Measurements from ENCODE around the gene PLEKHJ1. TPM values are rescaled to one million over a fixed set of nuclear protein-coding genes. Genes with fewer than 3 reads are reported as not detected.

Gene PLEKHJ1
- polyA plus RNA-seq, 1 of the 3 experiments (the other 2 are of a cell fraction) = 151 TPM

DNA sequence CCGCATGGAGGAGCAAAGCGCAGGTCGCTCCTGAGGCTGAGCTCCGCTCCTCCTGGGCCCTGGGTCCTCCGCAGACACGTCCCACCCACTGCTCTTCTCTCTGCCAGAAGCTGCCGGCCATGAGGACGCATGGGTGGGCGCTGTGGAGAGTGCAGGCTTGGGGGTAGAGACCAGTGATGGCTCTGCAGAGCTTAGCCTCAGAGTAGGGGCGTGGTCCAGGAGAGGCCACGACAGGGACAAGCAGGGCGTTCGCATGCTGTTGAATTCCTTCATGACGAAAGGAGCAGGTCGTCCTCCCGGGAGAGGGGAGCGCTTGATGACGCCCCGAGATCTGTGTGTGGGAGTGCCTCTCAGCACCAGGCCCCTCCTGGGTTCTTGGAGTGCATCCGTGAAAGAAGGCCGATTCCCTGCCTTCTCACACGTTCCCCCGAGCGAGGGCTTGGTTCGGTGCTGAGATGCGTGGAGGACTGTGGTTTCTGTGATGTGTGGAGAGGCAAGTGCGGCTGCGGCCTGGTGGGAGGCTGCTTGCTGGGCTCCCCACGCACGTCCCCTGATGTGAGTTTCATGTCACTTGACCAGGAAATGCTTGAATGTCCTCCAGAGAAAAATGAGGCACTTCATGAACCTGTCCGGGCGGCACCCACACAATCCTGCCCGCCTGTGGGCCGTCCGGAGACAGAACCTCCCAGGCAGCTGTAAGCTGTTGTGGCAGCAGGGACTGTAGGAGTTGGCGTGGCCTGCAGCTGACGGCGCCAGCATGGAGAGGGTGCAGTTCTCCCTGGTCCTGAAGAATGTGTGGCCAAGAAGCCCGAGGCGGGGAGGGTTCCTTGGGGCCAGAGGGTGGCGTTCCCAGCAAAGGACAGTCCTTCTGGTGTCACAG, 5.0 kb upstream of the PLEKHJ1 start:
- no peaks in the 10 kb centered on the region for H3K9me2 ChIP-seq
- no peak overlapping the region for H3K9ac ChIP-seq
- no peaks in the 10 kb centered on the region for H3K27me3 ChIP-seq (ENCODE audit: insufficient read depth)
- no peak for DNase-seq
- WGBS (ENCODE audit: low lambda C conversion rate) = 90% methylated on average over 35 of the region's 41 CpGs
- peak overlapping the region in 1 of 2 experiments; percentile 89; a peak in 2 of 4 replicates for H3K4me3 ChIP-seq (ENCODE audit: low read depth in 2 of 2, low read length in 1 of 2)
- TF ChIP-seq, protein P1, sequence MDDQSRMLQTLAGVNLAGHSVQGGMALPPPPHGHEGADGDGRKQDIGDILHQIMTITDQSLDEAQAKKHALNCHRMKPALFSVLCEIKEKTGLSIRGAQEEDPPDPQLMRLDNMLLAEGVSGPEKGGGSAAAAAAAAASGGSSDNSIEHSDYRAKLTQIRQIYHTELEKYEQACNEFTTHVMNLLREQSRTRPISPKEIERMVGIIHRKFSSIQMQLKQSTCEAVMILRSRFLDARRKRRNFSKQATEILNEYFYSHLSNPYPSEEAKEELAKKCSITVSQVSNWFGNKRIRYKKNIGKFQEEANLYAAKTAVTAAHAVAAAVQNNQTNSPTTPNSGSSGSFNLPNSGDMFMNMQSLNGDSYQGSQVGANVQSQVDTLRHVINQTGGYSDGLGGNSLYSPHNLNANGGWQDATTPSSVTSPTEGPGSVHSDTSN (IDR thresholded peaks at IDR 0.05) = no peak
- TF ChIP-seq TEAD4 (IDR thresholded peaks at IDR 0.05; ENCODE audit: borderline replicate concordance, insufficient read depth) = no peak
- TF ChIP-seq YY1 (IDR thresholded peaks at IDR 0.05; ENCODE audit: low read depth) = no peak
- no peak for TF ChIP-seq RAD21 (IDR thresholded peaks at IDR 0.05; ENCODE audit: low read length)
- TF ChIP-seq EP300 (IDR thresholded peaks at IDR 0.05; ENCODE audit: borderline replicate concordance in 1 of 2, low read depth in 1 of 2, low read length in 1 of 2) = no peak
- TF ChIP-seq RCOR1 (IDR thresholded peaks at IDR 0.05; ENCODE audit: low read length) = no peak
- TF ChIP-seq MEF2A (IDR thresholded peaks at IDR 0.05; ENCODE audit: borderline replicate concordance, low read depth) = no peak
- TF ChIP-seq TAF1 (IDR thresholded peaks at IDR 0.05; ENCODE audit: borderline replicate concordance, low read depth, low read length) = no peak
- TF ChIP-seq POLR2AphosphoS5 (IDR thresholded peaks at IDR 0.05; ENCODE audit: low read depth, low read length) = no peak
- no peak for TF ChIP-seq EZH2phosphoT487 (IDR thresholded peaks at IDR 0.05; ENCODE audit: borderline replicate concordance, low read depth)
- H3F3A ChIP-seq (replicated peaks; ENCODE audit: insufficient read depth) = peaks cover 17% of the 10 kb centered on the region
- H3K79me2 ChIP-seq (ENCODE audit: insufficient read depth) = peaks cover 91% of the 10 kb centered on the region
- ChIA-PET CTCF (interaction anchor here (0.8 to 10.4 kb wide), 13 partner anchors 9 to 311 kb away, joined by 3 to 121 read pairs (median 4); partner anchors contain the start of gene JSRP1), POLR2A (interaction anchor here (0.7 to 1.4 kb wide), 2 partner anchors 29 to 83 kb away, joined by 3 to 8 read pairs; no protein-coding TSS in a partner anchor)
- H3K9me3 ChIP-seq = no peaks in the 10 kb centered on the region
- H3K27ac ChIP-seq (ENCODE audit: low read depth in 2 of 2, low read length in 1 of 2) = peak overlapping the region; percentile 71 to 81; a peak in 2 of 4 replicates
- H3K4me2 ChIP-seq = peak overlapping the region; percentile 98; the same call in 1 of the 2 replicates
- H3K4me1 ChIP-seq (ENCODE audit: control insufficient read depth in 1 of 2, insufficient read depth in 2 of 2, low read depth in 1 of 2, low read length in 1 of 2) = peaks cover 21 to 73% of the 10 kb centered on the region in 2 experiments; a peak in 3 of 4 replicates
- H3K36me3 ChIP-seq (replicated peaks in 1 of 2; ENCODE audit: control insufficient read depth in 1 of 2, insufficient read depth in 2 of 2, low read length in 1 of 2) = peaks cover 28 to 34% of the 10 kb centered on the region in 2 experiments
- no peak overlapping the region for H2AFZ ChIP-seq (ENCODE audit: low read depth)
- H4K20me1 ChIP-seq (ENCODE audit: insufficient read depth) = peaks cover 77% of the 10 kb centered on the region

DNA sequence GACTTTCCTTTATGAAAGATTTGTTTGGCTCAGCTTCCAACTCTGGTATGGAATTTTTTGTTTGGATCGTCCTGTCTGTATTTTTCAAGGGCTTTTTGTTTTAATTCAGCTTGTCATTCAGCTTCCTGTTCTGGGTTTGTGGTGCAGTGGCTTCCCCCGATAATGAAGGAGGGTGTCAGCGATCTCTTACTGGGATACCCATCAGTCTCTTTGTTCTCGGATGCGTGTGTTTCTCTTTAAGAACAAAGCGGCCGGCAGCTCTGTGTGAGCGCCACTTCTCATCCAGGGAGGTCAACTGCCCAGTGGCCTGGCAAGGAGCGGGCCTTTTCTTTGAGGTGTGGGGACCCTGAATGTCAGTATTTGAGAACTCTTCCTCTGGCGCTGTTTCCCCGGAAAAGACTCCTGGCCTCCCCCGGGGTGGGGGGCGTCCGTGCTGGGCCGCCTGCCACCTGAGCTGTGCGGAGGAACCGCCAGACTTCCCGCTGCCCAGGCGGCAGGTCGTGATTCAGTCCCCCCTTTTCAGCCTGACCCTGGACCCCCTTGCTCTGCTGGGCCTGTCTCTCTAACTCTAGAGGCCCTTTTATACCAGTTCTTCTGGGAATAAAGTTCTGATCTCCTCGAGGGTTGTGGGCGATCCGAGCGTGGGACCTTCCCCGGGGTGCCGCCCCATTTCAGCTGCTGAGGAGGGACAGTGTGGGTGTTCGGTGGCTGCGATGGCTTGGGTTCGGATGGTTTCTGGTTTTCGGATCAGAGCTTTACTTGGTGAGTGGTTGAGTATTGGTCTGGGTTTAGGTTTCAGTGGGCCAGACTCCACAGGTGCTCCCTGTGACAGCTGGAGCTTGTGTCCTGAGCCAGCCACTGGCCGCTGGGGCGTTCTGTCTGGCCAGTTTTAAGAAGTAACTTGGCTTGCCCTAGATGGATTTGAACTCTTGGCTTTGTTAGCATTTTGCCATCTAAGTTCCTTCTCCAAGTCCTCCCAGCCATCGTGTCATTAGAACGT, 3.9 kb upstream of the PLEKHJ1 start:
- Histone ChIP-seq H3K9ac (peak overlapping the region; percentile 95), H3K9me3 (no peaks in the 10 kb centered on the region), H3K27ac (ENCODE audit: low read depth in 2 of 2, low read length in 1 of 2) (peak overlapping the region; percentile 71 to 81), H3K79me2 (ENCODE audit: insufficient read depth) (peaks cover 95% of the 10 kb centered on the region), H3K27me3 (ENCODE audit: insufficient read depth) (no peaks in the 10 kb centered on the region), H3K9me2 (no peaks in the 10 kb centered on the region), H3K4me3 (ENCODE audit: low read depth in 2 of 2, low read length in 1 of 2) (peak overlapping the region; percentile 76 to 89), H3F3A (replicated peaks; ENCODE audit: insufficient read depth) (peaks cover 17% of the 10 kb centered on the region), H3K4me1 (ENCODE audit: control insufficient read depth in 1 of 2, insufficient read depth in 2 of 2, low read depth in 1 of 2, low read length in 1 of 2) (peaks cover 21 to 65% of the 10 kb centered on the region in 2 experiments; a peak in 3 of 4 replicates), H3K36me3 (replicated peaks in 1 of 2; ENCODE audit: control insufficient read depth in 1 of 2, insufficient read depth in 2 of 2, low read length in 1 of 2) (peaks cover 18 to 31% of the 10 kb centered on the region in 2 experiments), H3K4me2 (peak overlapping the region; percentile 98), H2AFZ (ENCODE audit: low read depth) (no peak overlapping the region), H4K20me1 (ENCODE audit: insufficient read depth) (peaks cover 72% of the 10 kb centered on the region)
- ChIA-PET CTCF (interaction anchor here (0.7 to 10.4 kb wide), 16 partner anchors 10 to 310 kb away, joined by 3 to 121 read pairs (median 4); partner anchors contain the start of gene JSRP1), POLR2A (interaction anchor here (0.8 to 1.4 kb wide), 3 partner anchors 16 to 33 kb away, joined by 4 to 7 read pairs (median 4); partner anchors contain the start of gene JSRP1)
- no peak for DNase-seq
- 48% methylated on average over 30 of the region's 34 CpGs for WGBS (ENCODE audit: low lambda C conversion rate)
- TF ChIP-seq POLR2AphosphoS5 (IDR thresholded peaks at IDR 0.05; ENCODE audit: low read depth, low read length) = no peak
- TF ChIP-seq, protein P2, sequence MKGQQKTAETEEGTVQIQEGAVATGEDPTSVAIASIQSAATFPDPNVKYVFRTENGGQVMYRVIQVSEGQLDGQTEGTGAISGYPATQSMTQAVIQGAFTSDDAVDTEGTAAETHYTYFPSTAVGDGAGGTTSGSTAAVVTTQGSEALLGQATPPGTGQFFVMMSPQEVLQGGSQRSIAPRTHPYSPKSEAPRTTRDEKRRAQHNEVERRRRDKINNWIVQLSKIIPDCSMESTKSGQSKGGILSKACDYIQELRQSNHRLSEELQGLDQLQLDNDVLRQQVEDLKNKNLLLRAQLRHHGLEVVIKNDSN (IDR thresholded peaks at IDR 0.05; ENCODE audit: borderline replicate concordance, low read depth) = no peak
- peak; percentile 36; the same call in 1 of the 2 replicates for TF ChIP-seq MXI1 (IDR thresholded peaks at IDR 0.05; ENCODE audit: low read depth, low read length)
- TF ChIP-seq, protein P3, sequence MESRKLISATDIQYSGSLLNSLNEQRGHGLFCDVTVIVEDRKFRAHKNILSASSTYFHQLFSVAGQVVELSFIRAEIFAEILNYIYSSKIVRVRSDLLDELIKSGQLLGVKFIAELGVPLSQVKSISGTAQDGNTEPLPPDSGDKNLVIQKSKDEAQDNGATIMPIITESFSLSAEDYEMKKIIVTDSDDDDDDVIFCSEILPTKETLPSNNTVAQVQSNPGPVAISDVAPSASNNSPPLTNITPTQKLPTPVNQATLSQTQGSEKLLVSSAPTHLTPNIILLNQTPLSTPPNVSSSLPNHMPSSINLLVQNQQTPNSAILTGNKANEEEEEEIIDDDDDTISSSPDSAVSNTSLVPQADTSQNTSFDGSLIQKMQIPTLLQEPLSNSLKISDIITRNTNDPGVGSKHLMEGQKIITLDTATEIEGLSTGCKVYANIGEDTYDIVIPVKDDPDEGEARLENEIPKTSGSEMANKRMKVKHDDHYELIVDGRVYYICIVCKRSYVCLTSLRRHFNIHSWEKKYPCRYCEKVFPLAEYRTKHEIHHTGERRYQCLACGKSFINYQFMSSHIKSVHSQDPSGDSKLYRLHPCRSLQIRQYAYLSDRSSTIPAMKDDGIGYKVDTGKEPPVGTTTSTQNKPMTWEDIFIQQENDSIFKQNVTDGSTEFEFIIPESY (IDR thresholded peaks at IDR 0.05; ENCODE audit: borderline replicate concordance, low read depth) = no peak
- TF ChIP-seq, protein P1 (IDR thresholded peaks at IDR 0.05) = peak; percentile 39; the same call in 1 of the 2 replicates
